Measurements from ENCODE around the gene KCNQ1.

Gene KCNQ1

GRCh38 chr11:2808850-2809846 is 364.3 kb downstream of the KCNQ1 start:
- no peak for DNase-seq (ENCODE audit: low read depth)

DNA sequence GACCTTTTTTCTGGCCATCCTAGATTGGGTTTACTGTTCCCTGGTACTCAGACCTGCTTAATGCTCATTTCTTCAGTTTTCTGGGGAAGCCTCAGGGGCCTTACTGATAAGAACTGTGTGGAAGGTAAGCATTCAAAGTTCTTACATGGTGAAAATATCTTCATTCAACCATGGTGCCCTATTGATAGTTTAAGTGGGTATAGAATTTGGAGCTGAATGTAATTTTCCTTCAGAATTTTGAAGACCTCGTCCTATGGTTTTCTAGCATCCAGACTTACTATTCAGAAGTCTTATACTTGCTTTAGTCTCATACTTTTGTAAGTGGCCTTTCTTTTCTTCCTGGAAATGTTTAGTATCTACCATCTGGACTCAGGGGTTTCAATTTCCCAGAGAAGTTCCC is 365.0 kb downstream of the KCNQ1 start:
- DNase-seq (ENCODE audit: low read depth): no peak

GRCh38 chr11:2810411-2811205 is 365.8 kb downstream of the KCNQ1 start:
- DNase-seq (ENCODE audit: low read depth): no peak

- DNase-seq (ENCODE audit: low read depth): no peak
Measured at GRCh38 chr11:2811206-2812091, 366.6 kb downstream of the KCNQ1 start.

- peak; percentile 58 for DNase-seq (ENCODE audit: low read depth)
Measured at GRCh38 chr11:2812371-2812991, 367.7 kb downstream of the KCNQ1 start.

- DNase-seq (ENCODE audit: low read depth): peak; percentile 89
Measured at GRCh38 chr11:2813141-2813908, 368.5 kb downstream of the KCNQ1 start.

DNA sequence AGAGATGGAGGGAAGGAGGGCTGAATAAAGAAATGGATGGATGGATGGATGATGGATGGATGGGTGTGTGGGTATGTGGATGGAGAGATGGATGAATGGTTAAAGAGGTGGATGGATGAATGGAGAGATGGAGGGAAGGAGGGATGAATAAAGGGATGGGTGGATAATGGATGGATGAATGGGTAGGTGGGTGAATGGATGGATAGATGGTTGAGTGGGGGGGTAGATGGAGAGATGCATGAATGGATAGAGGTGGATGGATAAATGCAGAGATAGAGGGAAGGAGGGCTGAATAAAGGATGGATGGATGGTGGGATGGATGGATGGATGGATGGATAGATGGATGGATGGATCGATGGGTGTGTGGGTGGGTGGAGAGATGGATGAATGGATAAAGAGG is 369.2 kb downstream of the KCNQ1 start:
- no peak for DNase-seq (ENCODE audit: low read depth)

DNA sequence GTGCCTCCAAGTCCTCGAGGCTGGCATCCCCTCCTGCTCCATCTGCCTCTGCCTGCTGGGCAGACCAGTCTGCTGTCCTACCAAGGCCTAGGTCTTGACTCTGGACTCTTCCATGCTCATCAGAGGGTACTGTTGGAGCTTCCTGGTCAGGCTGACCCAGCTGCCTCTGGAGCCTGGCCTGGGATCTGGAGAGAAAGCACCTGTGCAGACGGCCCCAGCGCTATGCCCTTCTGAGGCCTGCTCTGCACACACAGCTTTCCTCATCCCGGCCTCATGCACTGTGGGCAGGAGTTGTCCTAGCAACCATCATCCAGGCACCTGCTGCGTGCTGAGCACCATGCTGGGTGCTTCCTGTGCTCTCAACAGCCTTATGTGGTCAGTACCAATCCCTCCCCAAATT is 369.9 kb downstream of the KCNQ1 start:
- no peak for DNase-seq (ENCODE audit: low read depth)

DNA sequence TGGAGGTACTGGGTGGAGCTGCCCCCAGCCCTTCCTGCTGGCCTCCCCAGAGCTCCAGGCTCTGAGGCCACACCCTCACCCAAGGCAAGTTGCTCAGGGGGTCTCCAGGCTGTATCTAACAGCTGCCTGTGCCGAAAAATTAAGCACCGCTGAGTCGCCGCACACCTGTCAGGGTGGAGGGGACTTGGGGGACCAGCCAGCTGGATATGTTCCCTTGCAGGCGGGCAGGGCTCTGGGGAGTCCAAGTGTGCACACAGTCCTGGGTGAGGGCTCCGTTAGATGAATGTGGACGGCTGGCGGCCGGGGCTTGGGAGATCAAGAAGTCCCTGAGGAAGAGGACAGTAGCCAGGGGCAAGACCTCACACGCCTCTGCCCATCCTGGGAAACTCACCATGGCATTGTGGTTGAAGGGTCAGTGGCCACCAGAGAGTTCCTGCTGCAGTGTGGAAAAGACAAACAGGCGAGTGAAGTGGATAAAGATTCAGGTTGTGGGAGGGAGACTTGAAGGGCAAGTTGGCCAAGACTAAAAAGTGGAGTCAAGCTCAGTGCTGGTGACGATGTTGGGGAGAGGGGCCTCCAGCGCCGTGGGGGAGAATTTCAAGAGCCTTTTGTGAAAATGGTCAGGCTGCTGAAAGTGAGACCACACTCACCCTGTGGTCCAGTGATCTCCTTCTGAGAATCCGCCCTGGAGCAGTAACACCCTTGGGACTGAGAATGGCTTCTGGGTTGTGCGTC is 371.1 kb downstream of the KCNQ1 start:
- DNase-seq (ENCODE audit: low read depth): no peak

DNA sequence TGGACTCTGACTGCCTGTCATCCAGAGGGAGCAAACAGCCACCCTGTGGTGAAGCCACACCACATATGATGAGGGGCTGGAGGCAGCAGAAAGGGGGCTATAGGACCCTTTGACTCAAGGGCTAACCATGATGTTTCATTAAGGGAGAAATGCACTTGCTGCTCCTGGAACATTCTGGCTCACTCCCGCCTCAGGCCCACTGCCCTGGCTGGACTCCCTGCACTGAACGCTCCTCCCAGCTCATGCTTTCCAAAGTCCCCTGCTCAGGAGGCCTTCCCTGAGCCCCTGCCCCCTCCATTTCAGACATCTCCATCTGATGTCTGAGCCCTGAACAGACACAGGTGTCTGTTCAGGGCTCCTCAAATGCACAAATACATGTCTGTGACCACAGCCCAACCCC is 371.7 kb downstream of the KCNQ1 start:
- DNase-seq (ENCODE audit: low read depth): no peak

DNA sequence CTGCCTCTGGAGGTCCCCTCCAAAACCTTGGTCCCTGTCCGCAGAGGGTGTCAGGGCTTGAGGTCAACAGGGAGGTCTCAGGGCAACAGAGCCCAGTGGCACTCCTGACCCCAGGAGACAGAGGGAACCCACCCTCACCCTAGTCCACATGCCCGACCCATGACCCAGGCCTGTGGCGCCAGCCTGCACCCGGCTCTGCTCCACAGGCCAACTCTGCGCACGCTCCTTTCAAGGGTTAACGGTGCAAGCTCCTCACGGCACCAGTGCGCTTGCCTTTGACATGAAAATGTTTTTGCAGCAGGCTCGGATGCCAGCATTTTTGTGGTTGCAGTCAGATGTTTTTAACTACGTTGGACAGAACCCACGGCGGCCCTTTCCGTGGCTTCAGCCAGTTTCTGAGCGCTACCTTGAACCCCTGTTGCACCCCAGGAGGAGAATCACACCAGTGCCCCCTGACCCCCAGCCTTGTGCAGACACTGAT is 372.2 kb downstream of the KCNQ1 start:
- peak; percentile 93 for DNase-seq (ENCODE audit: low read depth)

DNA sequence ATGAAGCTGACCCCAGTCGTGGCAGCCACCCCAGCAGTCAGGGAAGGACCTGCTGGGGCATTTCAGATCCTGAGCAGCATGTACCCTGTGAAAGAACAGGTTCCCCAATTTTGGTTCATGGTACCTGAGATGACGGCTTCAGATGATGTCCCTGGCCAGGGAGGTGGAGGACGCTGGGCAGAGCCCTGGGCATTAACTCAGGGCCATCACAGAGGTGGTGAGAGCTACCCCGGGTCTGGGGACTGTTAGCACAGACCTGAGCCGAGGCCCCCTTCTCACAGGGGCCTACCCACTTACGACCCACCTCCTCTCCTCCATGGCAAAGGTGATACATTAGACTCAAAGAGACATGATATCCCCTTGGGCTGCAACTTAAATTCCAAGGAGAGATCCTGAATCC is 372.6 kb downstream of the KCNQ1 start:
- DNase-seq (ENCODE audit: low read depth): no peak

- DNase-seq (ENCODE audit: low read depth): no peak
Measured at GRCh38 chr11:2818021-2818420, 373.2 kb downstream of the KCNQ1 start.

- DNase-seq (ENCODE audit: low read depth): no peak
Measured at GRCh38 chr11:2818503-2818902, 373.7 kb downstream of the KCNQ1 start.

DNA sequence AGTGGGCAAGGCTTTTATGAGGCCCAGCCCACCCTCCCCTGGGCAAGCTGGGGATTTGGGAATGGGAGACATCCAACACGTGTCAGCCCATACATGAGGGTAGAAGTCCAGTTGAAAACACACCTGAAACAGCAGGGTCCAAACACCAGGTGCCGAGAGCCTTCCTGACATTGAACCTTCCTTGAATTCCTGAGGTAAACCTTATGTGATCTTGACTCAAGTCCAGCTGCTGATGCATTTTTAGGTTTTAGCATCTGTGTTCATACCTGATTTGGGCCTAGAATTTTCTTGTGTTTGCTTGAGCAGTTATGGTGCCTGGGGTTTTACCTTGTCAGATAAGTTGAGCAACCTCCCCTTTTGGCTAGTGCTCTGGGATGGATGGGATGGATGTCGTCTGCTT is 374.5 kb downstream of the KCNQ1 start:
- DNase-seq (ENCODE audit: low read depth): no peak

DNA sequence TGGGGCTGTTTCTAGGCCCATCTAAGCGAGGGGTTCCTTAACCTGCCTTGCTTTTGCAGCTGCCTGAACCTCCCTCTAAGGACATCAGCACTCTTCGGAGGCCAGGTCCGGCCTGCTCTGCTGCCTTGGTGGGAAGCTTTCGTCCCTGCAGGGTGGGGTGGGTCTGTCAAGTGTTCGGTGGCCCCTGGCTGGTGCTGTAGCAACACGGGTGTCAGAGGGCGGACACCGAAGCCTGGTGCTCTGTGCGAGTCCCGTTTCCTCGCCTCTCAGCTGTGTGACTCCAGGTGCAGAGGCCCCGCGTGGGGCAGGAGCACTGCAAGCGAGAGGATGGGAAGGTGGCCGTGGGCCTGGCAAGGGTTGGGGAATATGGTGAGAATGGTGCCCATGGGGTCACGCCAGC is 376.2 kb downstream of the KCNQ1 start:
- DNase-seq (ENCODE audit: low read depth): no peak

DNA sequence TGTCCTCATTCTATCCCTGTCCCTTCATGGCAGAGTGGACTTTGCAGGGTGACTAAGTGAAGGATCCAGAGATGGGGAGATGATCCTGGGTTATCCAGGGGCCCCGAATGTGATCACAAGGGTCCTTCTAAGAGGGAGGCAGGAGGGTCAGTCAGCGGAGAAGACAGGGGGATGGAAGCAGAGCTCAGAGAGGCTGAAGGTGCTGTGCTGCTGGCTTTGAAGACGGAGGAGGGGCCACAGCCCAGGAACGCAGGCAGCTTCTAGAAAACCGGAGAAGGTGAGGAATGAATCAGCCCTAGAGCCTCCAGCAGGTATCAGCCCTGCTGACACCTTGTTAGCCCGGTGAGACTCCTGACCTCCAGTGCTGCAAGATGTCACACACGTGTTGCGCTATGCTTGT is 377.1 kb downstream of the KCNQ1 start:
- no peak for DNase-seq (ENCODE audit: low read depth)

DNA sequence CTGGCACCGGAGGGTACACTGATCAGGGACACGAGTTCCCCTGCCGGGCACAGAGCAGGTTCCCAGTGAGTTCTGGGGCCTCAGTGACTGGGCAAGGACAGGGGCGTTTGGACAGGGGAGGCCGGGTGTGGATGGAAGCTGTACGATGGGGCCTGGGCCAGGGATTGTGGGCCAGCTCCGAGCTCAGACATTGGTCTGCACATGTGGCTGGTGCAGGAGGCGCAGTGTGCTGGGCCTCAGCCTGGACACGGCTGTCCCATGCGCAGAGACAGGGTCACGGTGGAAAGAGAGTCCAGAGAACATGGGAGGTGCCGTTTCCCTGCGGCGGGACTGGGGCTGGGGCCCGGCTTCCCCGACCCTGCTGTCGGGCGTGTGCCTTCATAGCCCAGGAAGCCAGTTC is 380.0 kb downstream of the KCNQ1 start:
- no peak for DNase-seq (ENCODE audit: low read depth)

- DNase-seq (ENCODE audit: low read depth): peak; percentile 94
Measured at GRCh38 chr11:2825261-2825888, 380.6 kb downstream of the KCNQ1 start.
